ENCODE data around the gene UNC13D.
"Not testable (repeated sequence)": the region's sequence is repeated elsewhere in the genome, so short reads cannot be mapped to it uniquely, and the experiment has no call there.

UNC13D gene

GRCh38 chr17:75874323-75875181 lies 30.3 kb upstream of the UNC13D start:
- DNase-seq (ENCODE audit: low read depth), result no peak

DNA sequence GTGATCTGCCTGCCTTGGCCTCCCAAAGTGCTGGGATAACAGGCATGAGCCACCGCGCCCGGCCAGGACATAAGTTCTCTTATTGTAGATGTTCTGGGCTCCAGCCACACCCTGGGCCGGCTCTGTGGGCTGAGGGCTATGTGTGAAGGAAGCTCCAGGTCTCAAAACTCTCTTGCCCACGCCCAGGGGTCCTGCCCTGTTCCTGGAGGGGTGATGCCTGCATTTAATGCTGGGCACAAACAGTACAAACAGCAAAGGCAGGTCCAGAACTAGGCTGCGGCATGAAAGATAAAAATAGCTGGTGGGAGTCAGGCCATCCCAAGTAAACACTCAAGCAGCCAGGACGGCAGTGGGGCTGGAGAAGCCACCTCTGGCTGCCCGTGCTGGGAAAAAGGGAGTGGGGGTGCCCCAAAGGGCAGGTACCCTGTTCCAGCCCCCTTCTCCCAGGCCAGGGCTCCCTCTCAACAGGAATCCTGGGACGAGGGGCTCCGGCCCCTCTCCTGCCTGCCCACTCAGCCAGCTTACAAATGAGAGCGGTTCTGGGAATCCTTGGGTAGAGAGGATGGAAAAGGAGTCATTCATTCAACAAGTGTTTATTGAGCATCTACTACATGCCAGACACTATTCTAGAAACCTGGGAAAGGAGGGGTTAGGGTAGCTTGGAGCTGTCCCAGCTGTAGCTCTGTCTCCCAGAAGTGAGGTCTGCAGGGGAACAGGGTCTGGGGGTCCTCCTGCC lies 29.6 kb upstream of the UNC13D start:
- DNase-seq (ENCODE audit: low read depth), result no peak

DNA sequence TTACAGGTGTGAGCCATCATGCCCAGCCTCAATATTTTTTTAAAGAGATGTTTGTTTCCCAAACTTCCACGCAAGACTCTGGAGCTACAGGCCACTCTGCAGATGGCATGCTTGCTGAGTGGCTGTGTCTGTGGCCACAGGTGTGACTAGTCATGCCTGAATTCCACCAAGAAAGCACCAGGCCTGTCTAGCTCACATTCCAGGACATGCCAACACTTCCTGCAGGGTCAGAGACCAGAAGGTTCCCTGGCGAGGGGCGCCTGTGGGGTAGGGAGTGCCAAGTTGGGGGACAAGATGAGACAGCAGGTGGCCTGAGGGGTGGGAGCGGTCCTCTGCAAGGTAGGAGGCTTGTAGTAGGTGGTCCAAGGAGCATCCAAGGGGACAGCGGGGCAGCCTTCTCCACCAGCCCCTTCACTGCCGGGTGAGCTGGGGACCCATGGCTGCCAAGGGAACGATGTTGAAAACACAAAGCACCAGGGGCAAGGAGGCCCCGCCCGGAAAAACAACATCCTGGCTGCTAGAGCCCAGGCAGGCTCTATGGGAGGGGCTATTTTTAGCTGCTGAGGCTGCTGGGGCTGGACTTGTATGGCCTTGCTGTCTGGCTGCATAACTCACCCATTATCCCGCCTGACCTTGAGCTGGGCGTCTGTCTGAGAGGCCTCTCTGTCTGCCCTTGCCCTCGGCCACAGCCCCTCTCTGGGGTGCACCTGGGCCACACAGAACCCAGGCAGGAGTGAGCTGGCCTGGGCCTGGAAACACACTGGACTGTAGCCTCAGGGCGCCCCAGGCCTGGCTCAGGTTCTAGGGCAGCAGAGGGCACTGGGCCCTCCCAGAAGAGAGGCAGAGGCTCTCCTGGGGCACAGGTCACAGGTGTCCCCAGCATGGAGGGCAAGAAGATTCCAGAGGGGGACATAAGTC lies 28.5 kb upstream of the UNC13D start:
- DNase-seq (ENCODE audit: low read depth), result peak; percentile 87

DNA sequence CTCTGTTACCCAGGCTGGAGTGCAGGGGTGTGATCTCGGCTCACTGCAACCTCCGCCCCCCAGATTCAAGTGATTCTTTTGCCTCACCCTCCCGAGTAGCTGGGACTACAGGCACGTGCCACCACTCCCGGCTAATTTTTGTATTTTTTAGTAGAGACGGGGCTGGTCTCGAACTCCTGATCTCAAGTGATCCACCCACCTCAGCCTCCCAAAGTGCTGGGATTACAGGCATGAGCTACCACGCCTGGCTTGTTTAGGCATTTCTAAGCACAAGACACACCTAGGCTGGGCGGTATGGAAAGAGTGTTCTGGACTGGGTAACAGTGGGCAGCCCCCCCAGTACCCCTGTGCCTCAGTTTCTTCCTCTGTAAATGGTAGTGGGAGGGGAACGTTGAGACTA lies 26.0 kb upstream of the UNC13D start:
- DNase-seq (ENCODE audit: low read depth), result not testable (repeated sequence)

DNA sequence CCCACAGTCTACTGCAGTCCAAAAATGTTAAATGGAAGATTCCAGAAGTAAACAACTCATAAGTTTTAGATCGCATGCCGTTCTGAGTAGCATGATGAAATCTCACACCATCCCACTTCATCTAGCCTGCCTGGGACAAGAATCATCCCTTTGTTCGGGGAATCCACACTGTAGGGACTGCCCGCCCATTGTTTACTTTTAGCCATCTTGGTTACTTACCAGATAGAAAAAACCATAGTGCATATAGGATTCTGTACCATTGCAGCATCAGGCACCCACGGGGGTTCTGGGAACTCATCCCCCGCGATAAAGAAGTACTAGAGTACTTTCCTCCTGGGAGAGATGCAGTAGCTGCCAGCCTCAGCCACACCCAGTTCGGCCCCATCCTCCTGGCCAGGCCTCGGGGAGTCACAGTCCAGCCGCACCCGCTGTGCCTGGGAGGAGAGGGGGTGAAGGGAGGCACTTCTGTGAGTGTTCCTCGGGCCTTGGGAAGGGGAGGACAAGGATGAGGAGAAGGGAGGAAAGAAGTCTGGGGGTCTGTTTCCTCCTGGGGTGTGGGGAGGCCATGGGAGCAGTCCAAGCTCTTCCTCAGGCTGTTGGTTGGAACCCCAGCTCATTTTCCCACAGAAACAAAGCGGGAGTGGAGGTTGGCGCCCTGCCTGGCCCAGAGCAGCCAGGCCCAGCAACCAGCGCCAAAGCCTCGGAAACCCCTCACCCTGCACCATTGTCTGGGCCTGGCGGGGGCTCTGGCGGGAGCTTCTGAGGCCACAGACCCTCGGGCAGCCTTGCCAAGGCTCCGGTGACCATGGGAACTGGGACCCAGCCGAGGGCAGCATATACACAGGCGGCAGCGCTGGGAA lies 25.3 kb upstream of the UNC13D start:
- no peak for DNase-seq (ENCODE audit: low read depth)

GRCh38 chr17:75868730-75869281 lies 24.6 kb upstream of the UNC13D start:
- not testable (repeated sequence) for DNase-seq (ENCODE audit: low read depth)

GRCh38 chr17:75865404-75866188 lies 21.4 kb upstream of the UNC13D start:
- not testable (repeated sequence) for DNase-seq (ENCODE audit: low read depth)

DNA sequence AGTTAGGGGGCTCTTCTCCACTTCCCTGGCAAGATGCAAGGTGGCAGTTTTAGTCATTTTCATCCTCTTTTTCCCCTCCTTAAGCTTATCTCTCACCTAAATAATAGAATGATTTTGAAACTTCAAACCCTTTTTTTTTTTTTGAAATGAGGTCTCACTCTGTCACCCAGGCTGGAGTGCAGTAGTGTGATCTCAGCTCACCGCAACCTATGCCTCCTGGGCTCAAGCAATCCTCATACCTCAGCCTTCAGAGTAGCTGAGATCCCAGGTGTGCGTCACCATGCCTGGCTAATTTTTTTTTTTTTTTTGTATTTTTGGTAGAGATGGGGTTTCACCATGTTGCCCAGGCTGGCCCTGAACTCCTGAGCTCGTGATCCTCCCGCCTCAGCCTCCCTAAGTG lies 20.7 kb upstream of the UNC13D start:
- not testable (repeated sequence) for DNase-seq (ENCODE audit: low read depth)

- DNase-seq (ENCODE audit: low read depth), result peak; percentile 53
These were observed 20.3 kb upstream of the UNC13D start for GRCh38 chr17:75864448-75864871.

DNA sequence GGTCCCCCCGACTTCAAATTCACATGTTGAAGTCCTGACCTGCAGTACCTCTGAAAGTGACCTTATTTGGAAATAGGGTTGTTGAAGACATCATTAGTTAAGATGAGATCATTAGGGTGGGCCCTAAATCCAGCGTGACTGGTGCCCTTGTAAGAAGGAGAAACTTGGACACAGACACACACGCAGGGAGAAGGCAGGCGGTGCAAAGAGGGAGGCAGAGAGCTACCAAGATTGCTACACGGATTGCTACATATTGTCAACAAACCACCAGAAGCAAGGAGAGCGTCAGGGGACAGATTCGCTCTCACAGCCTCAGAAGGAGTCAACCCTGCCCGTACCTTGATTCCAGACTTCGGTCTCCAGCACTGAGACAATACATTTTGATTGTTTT lies 17.7 kb upstream of the UNC13D start:
- DNase-seq (ENCODE audit: low read depth), result peak; percentile 46

DNA sequence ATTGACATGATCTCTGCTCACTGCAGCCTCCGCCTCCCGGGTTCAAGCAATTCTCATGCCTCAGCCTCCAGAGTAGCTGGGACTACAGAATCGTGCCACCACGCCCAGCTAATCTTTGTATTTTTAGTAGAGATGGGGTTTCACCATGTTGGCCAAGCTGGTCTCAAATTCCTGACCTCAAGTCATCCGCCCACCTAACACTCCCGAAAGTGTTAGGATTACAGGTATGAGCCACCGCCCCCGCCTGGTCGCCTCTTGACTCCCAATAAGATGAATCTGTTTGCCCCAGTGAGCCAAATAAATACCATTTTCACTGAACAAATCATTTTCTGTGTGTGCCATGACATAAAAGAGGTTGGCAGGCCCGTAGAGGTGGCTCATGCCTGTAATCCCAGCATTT lies 15.2 kb upstream of the UNC13D start:
- DNase-seq (ENCODE audit: low read depth), result not testable (repeated sequence)

GRCh38 chr17:75856062-75856756 lies 12.0 kb upstream of the UNC13D start:
- DNase-seq (ENCODE audit: low read depth), result no peak

GRCh38 chr17:75855310-75856061 lies 11.3 kb upstream of the UNC13D start, which contains the start of gene WBP2:
Gene WBP2 (minus strand): TSS chr17:75855335. CDS start chr17:75855297, 38 bp downstream.
- DNase-seq (ENCODE audit: low read depth), result peak; percentile 100

GRCh38 chr17:75854881-75855309 lies 10.7 kb upstream of the UNC13D start:
- DNase-seq (ENCODE audit: low read depth), result no peak

GRCh38 chr17:75854101-75854748 lies 10.0 kb upstream of the UNC13D start:
- DNase-seq (ENCODE audit: low read depth), result peak; percentile 51

DNA sequence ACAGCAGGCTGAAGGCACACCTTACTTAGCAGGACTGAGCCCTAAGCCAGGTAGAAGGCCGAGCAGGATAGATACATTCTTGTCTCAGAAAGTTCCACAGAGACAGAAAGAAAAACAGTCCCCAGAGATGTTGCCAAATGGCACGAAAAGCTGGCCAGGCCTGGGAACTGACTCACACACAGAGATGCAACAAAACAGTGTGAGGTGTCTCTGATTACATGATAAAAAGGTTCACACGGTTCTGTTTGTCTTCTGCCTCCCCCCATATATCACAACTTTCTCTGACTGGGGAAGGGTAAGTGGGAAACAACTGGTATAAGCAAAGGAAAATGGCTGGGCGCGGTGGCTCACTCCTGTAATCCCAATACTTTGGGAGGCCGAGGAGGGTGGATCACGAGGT lies 9.2 kb upstream of the UNC13D start:
- no peak for DNase-seq (ENCODE audit: low read depth)

GRCh38 chr17:75851693-75851991 lies 7.4 kb upstream of the UNC13D start:
- DNase-seq (ENCODE audit: low read depth), result not testable (repeated sequence)

Data from stromal cell of bone marrow (primary cell).